NCI-H1105 treated with DMSO at 0.1 percent for 48 hours (cell line): Measurements from ENCODE around the gene CYP2A6.
"Not testable (repeated sequence)": the region's sequence is repeated elsewhere in the genome, so short reads cannot be mapped to it uniquely, and the experiment has no call there.

Experiments used
- DNase-seq: peaks from one replicate; lab custom pipeline; 2025; lab: John Stamatoyannopoulos, UW

CYP2A6 gene

DNA sequence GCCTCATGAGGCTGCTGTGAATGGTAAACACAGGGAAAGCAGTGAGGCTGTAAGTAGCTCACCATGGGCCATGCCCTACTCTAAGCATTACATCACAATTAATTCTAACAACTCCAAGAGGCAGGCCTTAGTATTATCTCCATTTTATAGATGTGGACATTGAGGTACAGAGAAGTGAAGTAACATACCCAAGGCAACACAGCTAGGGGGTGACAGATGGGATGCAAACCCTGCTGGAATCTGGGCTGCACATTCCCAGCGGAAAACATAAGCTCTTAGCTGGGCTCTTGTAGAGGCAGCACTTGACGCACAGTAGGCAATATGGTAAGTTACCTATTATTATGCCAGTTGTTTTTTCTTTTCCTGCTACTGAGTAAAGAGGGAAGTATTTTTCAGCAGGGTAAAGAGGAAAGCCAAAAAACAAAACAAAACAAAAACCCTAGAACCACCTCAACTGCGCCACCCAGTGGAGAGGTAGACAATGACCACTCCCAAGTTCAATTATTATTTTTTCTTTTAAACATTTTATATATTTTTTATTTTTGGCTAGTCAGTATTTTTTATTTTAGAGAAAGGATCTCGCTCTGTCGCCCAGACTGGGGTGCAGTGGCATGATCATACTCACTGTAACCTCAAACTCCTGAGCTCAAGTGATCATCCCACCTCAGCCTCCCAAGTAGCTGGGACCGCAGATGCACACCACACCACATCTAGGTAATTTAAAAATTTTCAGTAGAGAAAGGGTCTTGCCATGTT, 30.6 kb downstream of the CYP2A6 start:
- peak; percentile 30 for DNase-seq

DNA sequence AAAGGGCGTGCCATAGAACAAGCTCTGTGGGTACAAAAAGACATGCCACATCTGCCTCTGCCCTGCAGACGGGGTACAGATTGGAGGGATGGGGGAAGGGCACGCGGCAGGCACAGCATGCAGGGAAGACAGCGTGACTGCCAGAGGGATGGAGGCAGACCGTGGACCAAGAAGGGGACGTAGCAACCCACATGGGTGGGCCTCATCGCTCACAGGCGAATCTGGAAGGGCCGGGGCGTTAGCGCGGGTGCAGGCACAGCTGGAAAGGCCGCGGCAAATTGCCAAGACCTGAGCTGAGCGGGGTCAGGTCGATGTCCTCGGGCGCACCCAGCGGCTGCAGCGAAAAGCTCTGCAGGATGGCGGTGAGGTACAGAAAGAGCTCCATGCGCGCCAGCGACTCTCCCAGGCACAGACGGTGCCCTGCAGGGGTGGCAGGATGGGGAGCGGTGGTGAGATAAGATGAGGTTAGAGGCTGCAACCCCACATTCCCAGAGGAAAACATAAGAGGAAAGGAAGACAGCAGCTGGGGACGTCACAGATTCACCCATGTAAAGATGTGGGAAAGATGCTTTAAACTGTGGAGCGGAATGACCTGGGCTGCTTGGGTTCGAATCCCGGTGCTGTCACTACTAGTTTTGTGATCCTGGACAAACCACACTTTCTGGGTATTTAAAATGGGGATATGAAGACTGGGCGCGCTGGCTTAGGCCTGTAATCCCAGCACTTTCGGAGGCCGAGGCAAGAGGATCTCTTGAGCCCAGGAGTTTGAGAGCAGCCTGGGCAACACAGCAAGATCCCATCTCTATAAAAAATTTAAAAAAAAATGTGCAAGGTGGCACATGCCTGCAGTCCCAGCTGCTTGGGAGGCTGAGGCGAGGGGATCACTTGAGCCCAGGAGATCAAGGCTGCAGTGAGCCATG, 31.5 kb downstream of the CYP2A6 start:
- peak; percentile 44 for DNase-seq

DNA sequence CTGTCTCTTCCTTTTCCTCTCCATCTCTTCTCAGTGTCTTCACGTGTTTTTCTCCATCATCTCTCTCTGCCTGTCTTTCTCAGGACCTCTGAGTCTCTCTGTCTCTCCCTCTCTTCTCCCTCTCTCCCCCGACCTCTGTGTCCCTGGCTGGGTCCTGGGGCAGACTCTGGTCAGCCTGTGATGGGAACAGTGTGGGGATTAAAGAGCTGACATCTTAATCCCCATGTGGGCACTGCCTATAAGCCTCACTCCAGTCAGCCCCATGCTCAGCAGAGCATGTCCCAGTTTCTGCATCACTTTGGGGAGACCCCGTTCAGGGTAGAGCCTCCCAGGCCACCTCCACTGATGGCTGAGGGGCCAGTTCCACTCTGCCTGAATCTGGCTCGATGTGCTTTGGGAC, 35.0 kb downstream of the CYP2A6 start:
- DNase-seq: no peak

DNA sequence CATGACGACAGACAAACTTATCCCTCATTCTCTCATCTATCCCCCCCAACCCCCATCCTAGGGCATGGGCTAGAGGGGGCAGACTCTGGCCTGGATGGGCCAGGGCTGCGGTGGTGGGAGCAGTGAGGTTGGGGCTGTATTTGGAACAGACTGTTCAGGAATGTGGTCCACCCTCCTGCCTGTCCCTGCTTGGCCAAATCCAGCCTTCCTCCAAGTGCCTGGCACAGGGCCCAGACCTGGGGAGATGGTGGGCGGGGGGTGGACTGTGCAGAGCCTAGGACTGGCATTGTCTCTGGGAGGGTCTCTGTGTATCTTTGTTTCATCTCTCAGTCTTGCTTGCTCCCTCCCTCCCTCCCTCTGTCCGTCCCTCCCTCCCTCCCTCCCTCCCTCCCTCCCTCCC, 37.1 kb downstream of the CYP2A6 start:
- DNase-seq: no peak

DNA sequence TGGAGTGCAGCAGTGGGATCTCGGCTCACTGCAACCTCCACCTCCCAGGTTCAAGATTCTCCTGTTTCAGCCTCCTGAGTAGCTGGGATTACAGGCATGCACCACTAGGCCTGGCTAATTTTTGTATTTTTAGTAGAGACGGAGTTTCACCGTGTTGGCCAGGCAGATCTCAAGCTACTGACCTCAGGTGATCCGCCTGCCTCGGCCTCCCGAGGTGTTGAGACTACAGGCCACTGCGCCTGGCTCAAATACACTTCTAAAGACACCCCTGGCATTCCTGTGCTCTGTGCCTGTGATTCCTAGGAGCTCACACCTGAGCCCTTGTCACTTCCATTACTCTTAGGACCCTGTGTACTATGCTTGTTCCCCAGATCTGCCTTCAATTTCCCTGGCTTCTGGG, 37.7 kb downstream of the CYP2A6 start:
- DNase-seq: not testable (repeated sequence)

DNA sequence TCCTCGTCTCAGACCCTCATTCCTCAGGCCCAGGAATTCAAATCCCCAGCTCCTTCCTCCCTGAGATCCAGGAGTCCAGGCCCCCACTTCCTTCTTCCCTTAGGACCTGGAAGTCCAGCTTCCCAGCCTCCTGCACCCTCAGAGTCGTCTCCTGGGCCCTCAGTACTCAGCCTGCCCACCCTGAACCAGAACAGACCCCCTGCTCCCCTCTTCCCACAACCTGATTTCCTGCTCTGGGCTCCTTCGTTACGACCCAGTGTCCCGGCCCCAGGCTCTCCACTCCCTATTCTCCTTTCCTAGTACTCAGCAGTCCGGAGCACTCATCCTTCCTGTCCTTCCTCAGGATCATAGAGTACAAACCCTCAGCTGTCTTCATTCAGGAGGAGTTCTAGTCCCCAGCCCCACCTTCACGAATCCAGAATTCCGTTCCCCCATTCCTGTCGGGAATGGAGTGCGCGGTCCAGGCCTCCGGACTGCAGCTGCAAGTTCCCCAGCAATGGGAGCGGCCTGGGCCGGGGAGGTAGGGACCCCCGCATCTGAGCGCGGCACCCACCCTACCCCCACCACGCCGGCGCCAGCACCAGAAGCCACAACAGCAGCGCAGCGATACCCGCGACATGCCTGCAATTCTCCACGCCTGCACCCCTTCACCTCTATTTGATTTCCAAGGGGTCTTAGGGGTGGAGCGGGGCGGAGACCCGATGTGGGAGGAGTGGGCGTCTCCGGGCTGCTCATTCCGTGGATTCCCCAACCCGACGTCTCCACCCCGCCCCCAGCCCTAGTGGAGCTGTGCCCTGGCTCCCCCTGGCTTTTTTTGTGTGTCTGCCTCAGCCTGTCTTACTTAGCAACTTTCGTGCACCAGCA, 38.5 kb downstream of the CYP2A6 start:
- DNase-seq: no peak

DNA sequence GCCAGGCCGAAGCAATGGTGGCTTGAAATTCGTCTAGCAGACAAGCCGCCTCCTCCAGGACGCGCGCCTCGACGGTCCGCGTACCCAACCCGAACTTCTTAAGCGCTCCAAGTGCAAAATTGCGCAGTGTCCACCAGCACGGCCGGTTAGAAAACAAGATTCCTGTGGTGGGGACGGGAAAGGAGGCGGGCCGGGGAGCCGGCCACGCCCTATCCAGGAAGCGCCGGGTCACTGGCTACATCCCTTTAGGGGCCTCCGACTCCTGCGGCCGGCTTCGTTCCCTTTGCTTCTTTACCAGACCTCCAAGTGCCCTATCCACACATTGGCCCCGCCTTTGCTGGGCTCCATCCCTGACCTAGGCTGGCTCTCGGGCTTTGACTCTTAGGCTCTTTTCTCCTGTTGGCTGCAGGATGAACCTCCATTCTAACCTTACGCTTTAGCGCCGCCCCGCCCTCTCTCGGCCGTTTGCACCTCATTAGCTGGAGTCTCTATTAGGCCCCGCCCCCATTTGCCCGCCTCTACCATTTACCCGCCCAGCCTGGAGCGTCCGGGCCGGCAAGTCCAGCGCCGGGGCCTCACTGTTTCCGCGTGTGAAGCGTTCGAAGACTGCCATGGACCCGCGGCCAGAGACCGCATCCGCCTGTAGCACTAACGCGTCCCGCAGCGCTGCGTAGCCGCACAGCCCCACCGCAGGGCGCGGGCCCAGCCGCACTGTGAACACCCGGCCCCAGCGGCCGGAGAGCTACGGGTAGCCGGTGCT, 39.4 kb downstream of the CYP2A6 start:
- peak; percentile 47 for DNase-seq

DNA sequence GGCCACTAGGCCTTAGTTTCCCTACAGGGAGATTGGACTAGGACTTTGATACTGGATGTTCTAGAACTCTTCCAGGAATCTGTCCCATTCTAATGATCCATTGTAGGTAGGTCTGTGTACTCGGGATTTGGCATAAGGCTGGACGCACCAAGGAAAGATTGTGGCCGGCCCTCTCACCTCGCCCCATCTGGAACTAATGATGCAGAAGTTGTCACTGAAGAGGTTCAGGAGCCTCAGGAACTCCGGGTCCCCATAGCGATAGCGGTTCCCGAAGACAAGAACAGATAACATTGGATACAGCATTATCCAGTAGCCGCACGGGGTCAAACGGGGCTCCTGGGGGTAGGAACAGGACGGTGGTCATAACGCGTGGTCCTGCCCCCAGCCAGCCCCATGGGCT, 40.1 kb downstream of the CYP2A6 start:
- no peak for DNase-seq

DNA sequence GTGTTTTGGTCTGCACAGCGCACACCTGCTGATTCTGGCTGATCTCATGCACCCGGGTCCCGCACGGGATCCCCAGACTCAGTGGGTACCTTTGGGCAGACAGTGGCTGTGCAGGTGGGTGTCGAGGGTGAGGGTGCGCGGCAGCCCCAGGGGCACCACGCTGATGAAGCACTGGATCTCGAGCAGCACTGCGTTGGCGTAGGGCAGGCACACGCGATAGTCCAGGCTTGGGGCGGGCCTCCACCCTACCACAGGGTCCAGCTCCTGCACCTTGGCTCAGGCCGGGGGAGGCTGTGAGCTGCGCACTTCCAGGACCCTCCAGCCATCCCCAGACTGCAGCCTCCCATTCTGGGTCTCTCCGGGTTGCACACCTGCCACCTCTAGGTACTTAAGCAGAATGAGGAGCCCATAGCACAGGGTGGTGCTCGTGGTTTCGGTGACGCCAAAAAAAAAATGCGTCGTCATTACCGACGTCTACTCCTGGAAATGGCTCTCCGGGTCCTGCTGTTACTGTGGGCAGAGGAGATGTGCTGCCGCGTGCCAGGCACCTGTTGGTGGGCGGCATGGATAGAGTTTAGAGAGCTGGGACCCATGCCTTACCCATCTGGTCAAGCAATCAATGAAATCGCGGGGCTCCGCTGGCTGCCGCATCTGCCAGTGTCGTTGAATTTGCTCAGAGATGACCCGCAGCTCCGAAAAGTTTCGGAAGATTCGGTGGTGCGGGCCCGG, 40.7 kb downstream of the CYP2A6 start:
- DNase-seq: no peak

DNA sequence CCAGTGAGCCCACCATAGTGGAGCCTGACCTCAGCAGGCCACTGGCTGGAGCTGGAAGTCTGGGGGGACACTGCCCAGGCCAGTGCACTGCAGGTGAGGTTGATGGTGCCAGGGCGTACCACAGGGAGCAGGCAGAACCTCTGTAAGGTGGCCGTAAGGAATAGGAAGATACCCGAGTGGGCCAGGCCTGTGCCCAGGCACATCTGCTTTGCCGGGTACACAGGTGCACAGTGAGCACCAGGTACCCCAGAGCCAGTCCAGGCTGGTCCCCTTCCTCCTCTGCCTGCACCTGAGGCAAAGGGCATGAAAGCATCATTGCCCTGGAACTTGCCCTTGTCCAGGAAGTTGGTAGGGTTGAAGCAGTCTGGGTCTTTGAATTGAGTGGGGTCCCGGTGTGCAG, 41.8 kb downstream of the CYP2A6 start:
- DNase-seq: no peak

DNA sequence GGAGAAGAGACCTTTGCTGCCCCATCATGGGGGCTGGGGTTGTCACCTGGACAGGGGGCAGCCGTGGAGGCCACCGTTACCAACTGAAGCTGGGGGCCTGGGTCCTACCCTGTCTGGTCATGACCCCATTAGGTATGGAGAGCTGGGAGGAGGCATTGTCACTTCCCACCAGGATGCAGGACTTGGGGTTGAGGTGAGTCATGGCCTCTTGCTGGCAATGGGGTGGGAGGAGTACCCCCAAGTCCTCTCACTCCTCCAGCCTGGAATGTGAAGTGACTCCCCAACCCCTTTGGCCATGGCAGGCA, 42.3 kb downstream of the CYP2A6 start:
- no peak for DNase-seq

DNA sequence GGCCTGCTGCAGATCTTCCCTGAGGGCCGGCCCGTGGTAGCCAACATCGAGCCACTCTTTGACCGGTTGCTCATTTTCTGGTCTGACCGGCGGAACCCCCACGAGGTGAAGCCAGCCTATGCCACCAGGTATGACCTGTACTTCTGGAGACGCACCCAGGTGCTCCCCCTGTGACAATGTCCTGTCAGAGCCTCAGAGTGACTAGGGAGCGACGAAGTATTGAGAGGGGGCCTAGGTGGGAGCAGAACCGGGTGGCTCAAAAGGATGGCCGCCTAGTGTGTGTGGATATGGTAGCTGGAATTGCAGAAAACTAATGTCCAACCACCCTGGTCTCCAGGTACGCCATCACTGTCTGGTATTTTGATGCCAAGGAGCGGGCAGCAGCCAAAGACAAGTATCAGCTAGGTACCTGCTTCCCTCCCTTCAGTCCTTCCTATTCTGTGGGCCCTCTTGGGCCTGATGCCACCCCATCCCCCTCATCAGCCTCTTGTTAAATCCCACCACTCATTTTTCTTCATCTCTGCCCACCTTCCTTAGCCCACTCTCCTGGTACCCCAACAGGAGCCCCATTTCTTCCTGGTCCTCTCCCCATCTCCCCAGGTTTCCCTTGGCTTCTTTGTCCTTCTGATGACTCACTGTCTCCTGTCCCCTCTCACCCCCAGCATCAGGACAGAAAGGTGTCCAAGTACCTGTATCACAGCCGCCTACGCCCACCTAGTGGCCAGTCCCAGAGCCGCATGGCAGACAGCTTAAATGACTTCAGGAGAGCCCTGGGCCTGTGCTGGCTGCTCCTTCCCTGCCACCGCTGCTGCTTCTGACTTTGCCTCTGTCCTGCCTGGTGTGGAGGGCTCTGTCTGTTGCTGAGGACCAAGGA, 42.9 kb downstream of the CYP2A6 start:
- DNase-seq: no peak

DNA sequence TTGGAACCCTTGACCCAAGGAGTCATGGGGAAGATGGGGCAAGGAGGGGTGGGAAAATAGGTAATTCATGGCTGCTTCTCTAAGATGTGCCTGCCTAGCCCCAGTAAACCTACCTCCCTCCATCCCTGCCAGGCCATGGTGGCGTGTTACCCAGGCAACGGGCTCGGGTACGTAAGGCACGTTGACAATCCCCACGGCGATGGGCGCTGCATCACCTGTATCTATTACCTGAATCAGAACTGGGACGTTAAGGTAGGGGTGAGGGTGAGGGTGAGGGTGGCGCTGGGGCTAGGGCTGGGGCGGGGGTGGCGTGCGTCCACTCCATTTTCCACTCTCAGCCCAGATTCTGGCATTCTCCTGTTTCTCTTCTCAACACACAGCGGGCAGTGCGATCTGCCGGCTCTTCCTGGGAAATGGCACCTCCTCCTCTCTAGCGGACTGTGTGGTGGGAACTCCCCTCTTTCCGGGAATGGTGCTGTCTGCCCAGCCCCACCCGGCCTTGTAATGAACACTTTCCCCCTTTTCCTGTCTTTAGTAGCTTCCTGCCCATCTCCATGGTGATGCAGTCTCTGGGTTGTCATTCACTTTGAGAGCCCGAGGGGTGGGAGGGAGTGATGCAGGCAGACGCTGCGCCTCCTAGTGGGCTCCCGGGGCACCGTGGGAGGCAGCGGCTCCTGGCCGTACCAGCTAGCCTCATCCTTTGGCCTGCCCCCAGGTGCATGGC, 43.7 kb downstream of the CYP2A6 start:
- DNase-seq: peak; percentile 4

DNA sequence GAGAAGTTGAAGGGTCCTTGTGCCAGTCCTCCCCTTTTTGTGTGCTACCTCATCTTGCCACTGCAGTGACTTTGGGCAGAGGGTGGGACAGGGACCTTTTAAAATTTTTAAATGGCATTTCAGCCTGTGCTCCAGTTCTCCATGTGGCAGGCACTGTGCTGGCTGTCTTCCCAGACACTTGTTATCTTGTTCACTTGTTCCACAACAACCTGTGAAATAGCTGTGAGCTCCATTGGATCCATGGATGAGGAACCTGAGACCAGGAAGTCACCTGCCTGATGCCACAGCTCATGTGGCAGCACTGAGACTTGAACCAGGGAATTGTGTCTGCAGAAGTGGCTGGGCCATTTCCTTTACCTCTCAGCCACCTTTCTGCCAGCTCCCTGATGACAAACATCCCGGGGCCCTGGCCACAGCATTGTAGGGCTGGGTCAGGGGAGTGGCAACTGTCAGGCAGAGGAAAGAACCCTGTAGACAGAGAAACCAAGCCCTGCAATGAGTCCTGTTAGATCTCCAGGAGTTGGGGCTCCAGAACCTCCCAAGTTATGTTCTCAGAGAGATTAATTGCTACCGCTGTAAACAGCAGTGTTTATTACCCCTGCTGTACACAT, 44.9 kb downstream of the CYP2A6 start:
- DNase-seq: no peak

DNA sequence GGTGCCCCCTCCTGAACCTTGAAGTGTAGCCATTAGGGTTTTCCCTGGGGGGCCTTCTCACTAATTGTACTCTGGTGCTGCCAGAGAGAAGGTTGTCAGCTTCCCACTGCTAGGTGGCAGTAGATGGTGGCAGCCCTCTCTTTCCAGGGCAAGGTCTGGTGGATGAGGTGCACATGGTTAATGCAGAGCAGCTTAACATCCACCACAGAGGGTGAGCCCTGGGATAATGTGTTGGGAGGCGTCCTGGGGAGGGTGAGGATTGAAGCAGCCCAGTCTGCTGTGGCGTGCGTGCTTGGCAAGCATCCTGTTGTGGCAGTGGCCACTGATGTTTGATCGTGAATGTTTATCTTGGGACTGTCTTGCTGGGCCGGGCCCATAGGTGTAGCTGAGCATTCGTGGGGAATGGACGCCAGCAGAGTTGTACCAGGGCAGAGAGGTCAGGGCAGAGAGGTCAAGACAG, 45.4 kb downstream of the CYP2A6 start:
- no peak for DNase-seq

DNA sequence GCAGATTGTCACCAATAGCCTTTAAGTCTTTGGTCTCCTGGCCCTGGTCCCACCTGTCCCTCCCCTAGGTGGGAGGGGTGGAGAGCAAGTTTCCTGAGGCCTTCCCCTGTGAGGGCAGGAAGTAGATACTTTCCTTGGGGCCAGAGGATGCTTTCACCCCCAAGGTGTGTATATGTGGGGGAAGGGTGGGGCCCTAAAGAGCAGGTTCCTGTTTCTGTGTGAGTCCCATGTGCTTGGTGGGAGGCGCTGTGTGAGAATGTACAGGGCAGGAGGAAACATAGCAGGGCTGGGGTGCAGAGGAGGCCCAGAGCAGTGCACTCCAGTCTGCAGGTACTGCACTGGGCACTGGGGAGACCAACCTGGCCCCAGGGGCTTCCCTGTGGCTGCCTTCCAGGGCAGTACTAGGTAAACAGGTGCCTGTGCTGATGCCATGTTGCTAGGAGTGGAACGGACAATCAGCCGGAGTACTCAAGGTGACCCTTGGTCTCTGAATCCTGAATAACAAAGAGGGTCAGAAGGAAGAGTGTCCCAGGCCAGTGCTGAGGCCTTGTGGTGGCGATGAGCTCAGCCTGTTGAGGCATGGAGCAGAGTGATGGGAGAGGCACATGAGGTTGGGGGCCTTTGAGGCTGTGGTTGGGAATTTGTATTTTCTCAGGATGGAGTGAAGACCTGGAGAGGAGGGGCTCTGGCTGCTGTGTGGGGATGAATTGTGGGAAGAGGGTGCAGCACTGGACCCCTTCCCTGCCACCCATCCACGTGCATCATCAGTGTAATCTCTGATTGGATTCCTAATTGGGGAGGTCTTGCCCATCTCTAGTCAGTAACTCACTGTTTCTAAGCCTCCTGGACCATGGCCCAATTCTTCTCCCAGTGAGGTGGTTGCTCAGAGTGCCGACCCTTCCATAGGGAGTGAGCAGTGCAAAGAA, 46.1 kb downstream of the CYP2A6 start:
- no peak for DNase-seq

DNA sequence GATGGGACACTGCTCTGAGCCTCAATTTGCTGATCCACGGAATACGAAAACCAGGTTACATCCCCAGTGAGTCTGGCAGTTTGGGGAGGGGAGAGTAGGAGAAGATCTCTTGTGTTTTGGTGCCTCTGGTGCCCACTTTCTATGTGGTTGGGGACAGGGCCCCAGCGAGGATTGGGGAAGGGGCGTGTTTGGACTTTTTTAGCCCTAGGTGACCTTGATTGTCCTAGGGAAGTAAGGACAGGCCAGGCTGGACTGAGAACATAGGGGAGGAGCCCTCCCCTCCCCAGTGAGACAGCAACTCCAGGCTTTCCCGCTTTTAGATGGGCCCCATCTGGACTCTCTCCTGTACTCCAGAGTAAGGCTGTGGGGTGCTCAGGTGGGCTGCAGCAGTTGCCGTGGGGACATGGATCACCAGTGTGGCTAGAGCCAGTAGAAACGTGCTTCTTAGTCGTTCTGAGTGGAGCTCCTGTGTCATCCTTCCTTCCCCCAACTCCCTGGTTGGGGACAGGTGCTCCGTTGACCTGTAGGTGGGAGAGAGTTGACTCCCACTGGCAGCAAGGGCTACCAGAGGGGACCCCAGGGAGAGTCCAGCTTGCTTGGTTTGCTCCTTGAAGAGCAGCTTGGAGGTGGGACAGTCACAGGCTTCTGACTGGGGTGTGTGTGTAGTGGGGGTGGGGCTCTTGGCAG, 46.9 kb downstream of the CYP2A6 start:
- no peak for DNase-seq
